SKM-1 (cell line): Measurements from ENCODE around the gene ADK.
"Not testable (repeated sequence)": the region's sequence is repeated elsewhere in the genome, so short reads cannot be mapped to it uniquely, and the experiment has no call there.

ENCODE experiments used
- DNase-seq: peaks from one replicate; lab custom pipeline; 2025; ENCODE audit not compliant: unreplicated experiment; lab: John Stamatoyannopoulos, UW

Gene ADK

DNA sequence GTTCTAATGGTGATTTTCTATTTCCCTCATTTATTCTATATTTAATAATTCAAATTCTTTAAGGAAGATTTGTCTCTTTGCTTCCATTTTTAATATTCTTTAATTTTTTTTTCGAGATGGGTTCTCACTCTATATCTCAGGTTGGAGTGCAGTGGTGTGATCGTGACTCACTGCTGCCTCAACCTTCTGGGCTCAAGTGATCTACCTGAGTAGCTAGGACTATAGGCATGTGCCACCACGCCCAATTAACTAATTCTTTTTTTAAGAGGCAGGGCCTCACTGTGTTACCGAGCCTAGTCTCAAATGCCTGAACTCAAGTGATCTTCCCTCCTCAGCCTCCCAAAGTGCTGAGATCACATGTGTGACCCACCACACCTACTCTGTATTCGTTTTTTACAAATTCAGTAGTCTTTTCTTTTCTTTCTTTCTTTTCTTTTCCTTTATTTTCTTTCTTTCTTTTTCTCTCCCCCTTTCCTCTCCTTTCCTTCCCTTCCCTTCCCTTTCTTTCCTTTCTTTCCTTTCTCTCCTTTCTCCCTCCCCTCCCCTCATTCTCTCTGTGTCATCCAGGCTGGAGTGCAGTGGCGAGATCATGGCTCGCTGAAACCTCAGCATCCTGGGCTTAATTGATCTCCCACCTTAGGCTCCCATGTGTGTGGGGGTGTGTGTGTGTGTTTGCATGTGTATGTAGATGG lies 323.1 kb downstream of the ADK start:
- DNase-seq = no peak

DNA sequence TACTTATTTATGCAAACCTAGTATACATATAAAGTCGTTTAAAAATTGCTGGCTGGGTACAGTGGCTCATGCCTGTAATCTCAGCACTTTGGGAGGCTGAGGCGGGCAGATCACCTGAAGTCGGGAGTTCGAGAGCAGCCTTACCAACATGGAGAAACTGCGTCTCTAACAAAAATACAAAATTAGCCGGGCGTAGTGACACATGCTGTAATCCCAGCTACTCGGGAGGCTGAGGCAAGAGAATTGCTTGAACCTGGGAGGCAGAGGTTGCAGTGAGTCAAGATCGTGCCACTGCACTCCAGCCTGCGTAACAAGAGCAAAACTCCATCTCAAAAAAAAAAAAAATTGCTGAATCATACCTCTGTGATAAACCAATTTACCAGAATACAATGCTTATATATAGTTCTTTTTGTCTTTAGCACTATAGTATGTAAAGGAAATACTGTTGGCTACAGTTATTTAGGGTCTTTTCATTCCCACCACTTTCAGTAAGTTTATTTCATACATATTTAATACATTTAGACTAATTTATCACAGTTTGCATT lies 325.2 kb downstream of the ADK start:
- DNase-seq = not testable (repeated sequence)

DNA sequence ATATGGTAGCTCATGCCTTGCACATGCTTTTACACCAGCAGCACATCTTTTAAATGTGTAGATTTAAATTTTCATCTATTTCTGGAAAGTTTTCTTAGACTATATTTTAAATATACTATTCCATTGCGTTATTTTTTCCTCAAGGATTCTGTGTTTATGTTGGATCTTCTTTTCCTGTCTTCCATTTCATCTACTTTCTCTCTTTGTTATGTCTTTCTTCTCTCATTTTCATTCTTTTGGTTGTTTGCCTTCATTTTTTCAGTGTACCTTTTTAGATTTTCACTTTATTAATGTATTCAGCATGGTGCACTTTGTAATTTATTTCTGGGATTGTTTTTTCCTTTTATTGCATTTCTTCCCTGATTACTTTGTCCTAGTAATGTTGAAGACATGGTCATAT lies 329.8 kb downstream of the ADK start:
- no peak for DNase-seq

DNA sequence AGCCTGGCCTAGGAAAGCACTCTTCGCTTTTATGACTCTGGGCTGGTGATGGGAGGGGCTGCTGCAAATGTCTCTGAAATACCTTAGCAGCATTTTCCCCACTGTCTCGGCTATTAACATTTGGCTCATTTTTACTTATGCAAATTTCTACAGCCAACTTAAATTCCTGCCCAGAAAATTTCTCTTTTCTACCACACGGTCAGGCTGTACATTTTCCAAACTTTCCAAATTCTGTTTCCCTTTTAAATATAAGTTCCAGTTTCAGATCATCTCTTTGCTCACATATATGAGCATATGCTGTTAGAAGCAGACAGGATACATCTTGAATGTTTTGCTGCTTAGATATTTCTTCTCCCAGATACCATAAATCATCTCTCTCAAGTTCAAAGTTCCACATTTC lies 332.3 kb downstream of the ADK start:
- DNase-seq = no peak

DNA sequence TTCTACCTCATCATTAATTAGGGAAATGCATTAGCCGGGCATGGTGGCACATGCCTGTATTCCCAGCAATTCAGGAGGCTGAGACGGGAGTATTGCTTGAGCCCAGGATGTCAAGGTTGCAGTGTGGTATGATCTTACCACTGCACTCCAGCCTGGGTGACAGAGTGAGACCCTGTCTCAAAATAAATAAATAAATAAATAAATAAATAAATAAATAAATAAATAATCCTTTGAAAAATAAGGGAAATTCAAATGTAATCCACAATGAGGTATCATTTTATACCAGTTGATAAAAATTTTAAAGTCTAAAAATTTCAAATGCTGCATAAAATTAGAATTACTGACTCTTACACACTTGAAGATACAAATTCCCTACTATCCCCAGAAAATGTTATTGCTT lies 334.3 kb downstream of the ADK start:
- DNase-seq = no peak

DNA sequence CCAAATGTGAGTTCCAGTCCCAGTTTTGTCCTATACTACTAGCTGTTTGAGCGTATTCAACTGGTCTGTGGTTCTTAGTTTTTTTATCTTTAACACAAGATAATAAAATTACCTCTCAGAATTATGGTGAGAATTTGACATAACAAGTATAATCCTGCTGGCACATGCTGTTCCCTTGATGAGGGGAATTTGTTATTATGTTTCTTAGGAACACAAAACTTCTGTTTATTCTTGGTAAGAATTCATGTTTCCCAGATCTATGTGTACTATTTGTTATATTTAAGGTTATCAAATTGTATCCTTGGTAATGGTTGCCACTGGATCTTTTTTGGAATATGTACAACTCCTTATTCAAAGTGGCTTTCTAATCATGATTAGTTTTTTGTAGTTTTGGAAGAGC lies 335.6 kb downstream of the ADK start:
- no peak for DNase-seq

DNA sequence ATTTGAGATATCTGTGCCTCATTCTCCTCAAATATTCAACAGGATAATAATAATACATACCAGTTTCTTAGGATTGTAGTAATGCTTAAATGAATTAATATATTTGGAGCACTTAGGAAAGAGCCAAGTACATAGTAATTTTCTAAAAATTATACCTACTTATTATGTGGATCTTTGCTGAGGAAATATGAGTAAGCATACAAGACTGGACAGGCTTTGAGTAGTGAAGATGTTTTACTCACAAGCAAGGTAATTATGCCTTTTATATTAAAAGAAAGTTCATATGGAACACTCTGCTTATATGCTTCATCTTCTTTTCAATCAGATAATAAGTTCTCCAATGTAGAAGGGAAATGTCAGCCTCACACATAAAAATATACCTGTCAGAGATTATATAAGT lies 337.9 kb downstream of the ADK start:
- DNase-seq = no peak

DNA sequence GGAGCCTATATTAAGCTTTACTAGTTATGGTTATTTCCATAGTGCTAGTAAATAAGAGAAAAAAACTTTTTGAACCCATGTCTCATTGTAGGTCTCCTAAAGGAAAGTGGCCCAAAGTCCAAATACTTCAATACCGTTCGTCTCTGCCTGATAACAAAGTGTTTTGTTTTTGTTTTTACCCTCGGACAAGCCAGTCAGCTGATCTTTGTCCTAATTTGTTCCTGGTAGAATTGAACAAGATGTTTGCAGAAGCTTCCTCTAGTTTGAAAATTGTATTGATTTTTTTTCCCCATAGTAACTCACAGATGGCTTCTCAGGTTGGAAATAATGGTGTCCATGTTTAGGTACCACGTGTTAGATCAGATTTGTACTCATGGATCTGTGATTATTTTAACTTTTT lies 339.5 kb downstream of the ADK start:
- no peak for DNase-seq

DNA sequence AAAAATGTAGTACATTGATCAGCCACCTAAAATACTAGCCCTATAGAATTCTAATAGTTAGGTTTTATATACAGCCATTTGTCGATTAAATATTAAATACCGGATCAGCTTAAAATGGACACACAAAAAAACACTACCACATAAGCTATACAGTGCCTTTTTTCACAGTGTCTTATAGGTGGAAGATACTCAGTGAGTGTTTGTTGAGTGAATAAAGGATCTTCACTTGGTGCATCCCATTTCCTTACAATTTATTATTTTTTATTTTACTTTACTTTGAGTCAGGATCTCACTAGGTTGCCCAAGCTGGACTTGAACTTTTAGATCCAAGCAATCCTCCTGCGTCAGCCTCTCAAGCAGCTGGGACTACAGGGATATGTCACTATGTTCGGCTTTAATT lies 340.0 kb downstream of the ADK start:
- no peak for DNase-seq

DNA sequence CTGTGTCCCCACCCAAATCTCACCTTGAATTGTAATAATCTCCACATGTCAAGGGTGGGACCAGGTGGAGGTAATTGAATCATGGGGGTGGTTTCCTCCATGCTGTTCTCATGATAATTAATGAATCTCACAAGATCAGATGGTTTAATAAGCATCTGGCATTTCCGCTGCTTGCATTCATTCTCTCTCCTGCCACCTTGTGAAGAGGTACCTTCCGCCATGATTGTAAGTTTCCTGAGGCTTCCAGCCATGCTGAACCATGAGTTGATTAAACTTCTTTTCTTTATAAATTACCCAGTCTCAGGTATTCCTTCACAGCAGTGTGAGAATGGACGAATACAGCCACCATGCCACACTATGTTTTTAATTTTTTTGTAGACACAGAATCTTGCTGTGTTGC lies 345.3 kb downstream of the ADK start:
- DNase-seq = not testable (repeated sequence)

DNA sequence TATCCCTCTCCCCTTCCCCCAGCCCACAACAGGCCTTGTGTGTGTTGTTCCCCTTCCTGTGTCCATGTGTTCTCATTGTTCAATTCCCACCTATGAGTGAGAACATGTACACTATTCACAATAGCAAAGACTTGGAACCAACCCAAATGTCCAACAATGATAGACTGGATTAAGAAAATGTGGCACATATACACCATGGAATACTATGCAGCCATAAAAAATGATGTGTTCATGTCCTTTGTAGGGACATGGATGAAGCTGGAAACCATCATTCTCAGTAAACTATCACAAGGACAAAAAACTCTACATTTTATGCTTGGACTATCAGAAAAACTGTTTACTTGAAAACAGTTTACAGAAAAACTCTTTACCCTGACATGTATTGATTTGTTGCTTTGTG lies 347.6 kb downstream of the ADK start:
- DNase-seq = not testable (repeated sequence)

DNA sequence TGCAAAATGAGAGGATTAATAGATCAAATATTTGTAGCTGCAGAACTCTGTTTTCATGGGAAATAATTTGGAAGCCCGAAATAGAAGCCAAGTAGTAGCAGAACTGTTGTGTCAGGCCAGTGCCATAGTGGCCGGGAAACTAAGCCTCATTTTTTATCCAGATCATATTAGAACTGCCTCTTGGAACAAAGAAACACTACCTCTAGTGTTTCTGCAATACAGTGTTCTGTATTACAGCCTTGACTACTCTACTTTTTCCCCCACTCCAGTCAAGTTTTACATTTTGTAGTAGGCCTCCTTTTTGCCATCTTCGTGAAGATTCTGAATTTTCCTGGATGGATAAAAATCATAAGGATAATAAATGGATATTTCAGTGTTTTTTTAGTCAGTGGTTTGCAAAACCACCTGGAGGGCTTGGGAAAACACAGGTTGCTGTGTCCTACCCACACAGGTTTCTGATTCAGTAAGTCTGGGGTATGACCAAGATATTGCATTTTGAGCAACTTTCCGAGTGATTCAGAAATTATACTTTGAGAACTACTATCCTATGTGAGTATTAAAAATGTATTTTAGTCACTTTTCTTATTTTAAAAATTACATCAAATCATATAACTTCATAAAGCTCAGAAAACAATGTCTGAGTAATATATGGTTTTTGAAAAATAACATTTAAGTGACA lies 349.1 kb downstream of the ADK start:
- no peak for DNase-seq

DNA sequence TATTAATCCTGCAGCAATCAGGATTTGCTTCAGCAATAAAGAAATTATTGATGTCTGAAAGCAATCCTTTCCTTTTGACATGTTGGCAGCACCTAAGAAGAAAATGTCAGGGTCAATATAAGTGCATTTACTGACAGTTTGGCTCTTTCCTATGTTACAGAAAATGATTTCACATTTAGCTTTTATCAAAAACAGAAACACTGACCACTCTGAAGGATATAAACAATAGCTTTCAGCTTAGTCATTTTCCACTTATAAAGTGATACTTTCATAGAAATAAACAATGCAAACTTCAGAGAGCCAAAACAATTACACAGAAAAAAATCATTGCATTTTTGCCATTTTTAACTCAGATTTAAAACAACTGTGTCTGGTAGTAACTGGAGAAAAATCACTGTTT lies 349.8 kb downstream of the ADK start:
- DNase-seq = no peak

DNA sequence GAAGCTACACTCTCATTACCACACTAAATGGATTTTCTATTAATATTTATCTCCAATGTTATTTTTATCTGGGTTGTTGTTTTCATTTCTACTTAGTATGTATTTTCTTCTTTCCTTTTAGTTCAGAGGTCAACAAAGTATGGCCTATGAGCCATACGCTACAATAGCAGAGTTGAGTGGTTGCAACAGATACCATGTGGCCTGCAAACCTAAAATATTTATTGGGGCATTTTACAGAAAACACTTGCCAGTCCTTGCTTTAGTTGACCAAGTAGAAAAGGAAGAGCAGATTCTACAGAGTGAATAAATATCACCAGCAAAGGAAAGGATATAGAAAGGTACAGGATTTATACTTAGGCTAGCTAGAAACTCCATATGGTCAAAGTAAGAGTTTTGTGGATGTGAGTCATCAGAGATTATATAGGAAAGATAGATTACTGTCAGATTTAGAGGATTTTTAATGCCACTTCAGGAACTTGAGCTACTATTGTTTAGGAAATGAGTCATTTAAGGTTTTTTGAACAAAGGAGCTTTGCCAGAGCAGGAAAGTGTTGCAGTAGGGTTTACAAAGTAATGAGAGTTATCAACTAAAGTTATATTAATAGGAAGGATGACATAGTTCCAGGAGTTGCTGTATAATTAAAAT lies 352.1 kb downstream of the ADK start:
- DNase-seq = no peak

DNA sequence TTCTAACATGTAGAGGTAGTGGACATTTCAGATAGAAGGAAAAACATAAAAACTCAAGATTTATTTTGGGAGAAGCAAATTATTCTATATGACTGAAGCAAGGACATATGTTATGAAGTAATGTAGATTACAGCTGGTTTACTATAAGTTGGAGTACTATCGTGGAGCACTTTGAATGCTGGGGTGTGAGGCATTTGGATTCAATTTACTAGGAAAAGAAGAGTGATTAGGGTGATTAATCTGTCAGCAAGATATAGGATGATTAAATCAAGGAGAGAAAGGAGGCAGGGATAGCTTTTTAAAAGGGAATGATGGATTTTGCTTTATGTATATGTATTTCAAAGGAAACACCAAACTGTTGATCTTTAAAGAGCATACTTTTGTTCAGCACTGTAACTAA lies 356.9 kb downstream of the ADK start:
- no peak for DNase-seq

DNA sequence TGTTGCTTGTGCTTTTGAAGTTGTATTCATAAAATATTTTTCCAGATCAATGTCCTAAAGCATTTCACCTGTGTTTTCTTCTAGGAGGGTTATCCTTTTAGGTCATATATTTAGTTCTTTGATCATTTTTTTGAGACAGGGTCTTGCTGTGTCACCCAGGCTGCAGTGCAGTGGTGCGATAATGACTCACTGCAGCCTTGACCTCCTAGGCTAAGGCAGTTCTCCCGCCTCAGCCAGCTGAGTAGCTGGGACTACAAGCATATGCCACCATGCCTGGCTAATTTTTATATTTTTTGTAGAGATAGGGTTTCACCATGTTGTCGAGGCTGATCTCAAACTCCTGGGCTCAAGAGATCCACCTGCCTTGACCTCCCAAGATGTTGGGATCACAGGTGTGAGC lies 359.6 kb downstream of the ADK start:
- DNase-seq = no peak

DNA sequence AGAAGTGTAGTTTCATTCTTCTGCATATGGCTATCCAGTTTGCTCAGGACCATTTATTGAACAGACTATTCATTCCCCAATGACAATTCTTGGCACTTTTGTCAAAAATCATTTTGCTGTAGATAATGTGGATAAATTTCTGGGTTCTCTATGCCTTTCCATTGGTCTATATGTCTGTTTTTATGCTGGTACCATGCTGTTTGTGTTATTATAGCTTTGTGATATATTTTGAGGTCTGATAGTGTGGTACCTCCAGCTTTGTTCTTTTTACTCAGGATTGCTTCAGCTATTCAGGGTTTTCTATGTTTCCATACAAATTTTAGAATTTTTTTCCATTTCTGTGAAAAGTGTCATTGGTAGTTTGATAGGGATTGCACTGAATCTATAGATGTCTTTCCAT lies 360.0 kb downstream of the ADK start:
- DNase-seq = no peak

DNA sequence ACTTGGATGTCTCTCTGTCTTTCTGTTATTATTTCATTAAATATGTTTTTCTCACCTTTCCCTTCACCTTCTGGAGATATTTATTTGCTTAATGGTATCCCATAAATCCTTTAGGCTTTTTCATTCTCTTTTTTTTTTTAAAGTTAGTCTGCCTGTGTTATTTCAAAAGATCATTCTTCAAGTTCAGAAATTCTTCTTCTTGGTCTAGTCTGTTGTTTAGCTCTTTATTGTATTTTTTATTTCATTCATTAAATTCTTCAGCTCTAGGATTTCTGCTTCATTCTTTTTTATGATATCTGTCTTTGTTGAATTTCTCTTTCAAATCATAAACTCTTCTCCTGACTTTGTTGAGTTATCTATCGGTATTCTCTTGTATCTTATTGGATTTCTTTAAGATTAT lies 363.3 kb downstream of the ADK start:
- no peak for DNase-seq

DNA sequence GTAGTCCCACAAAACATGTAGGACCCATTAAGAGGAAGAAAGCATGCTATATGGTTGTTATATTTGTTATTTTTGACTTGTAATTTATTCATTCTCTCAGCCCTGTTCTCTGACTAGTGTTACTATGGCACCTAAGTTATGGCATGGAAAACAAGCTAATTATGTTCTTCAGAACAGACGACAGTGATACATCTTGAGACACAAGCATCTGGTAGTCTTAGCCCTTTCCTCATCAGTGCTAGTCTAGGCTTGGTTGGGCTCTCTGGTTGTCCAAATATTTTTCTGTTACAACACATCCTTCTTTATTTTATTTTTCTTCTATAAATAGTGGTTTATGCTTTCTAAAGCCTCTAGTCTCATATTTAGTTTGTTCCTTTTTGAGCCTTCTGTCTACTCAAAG lies 367.0 kb downstream of the ADK start:
- no peak for DNase-seq

DNA sequence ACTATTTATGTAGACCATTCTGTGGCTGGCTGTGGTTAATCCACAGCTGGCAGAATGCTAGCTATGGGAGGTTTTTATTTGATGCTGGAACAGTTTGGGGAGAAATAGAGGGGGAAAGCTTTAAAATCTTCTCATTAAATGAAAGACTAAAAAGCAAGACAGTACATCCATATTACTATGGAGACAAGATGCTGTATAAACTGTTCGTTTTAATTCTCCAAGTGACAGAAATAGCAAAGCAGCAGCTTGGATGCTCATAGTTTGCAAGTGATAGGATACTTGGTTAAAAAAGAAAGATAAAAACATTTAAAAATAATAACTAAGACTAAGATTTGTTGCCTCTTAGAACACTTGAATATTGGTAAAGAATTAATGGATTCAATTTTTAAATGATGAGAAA lies 370.5 kb downstream of the ADK start:
- DNase-seq = no peak

DNA sequence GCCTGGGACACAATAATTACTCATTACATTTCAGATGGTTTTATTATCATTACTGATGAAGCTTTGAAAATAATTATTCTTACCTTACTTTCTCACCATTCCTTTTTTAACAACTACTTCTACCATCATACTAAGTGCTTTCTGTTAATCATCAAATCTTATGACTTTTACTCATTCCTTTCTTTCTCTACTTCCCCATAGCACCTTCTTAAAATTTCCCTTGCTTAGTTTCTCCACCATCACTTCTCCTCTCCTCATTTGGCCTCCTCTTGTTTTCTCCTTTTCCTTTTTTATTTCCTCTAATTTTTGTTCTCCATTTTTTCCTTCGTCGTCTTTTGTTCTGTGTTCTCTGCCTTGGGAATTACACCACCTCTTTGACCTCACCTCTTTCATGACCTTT lies 372.2 kb downstream of the ADK start:
- DNase-seq = no peak

DNA sequence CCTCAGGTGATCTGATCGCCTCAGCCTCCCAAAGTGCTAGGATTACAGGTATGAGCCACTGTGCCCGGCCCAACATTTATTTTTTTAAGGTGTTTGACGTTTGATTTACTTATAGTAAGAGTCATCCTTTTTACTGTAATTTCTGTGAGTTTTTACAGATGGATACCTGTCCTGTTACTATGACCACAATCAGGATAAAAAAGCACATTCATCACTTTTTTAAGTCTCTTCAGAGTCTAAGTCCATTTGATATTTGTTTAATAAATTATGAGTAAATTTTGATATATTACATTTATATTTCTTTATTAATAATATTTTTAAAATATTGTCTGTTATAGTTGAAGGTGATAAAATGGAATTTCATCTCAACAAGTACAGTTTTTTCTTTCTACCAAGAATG lies 374.9 kb downstream of the ADK start:
- no peak for DNase-seq
